Activated CD4-positive, alpha-beta T cell treated with anti-CD3 and anti-CD28 coated beads, Interleukin-2, amount 50 U/mL, for 4 hours (primary cell): ENCODE measurements around the gene MMP25.

ENCODE experiments used
- DNase-seq, 2 experiments: peaks; one replicate each; pipeline ENCODE4 v3.0.0-alpha.2; 2020

MMP25 gene

GRCh38 chr16:3097266-3097665 lies 50.9 kb downstream of the MMP25 start:
- DNase-seq: no peak

GRCh38 chr16:3098459-3099394 lies 52.4 kb downstream of the MMP25 start, which contains the start of gene ZSCAN10:
Gene ZSCAN10 (minus strand): TSS chr16:3099294. CDS start chr16:3092937, 6,357 bp downstream.
- DNase-seq: no peak

- no peak for DNase-seq
These were observed 53.0 kb downstream of the MMP25 start for GRCh38 chr16:3099395-3099731.

GRCh38 chr16:3099732-3100499 lies 53.6 kb downstream of the MMP25 start:
- DNase-seq: peak; percentile 91 to 92

- DNase-seq: peak; percentile 27 to 29
These were observed 54.9 kb downstream of the MMP25 start for GRCh38 chr16:3101018-3101840.

GRCh38 chr16:3101841-3102470 lies 55.6 kb downstream of the MMP25 start:
- no peak for DNase-seq

GRCh38 chr16:3106205-3106928 lies 60.0 kb downstream of the MMP25 start:
- peak; percentile 81 to 84 for DNase-seq
